ENCODE data around the gene VHLL.
"Not testable (repeated sequence)": the region's sequence is repeated elsewhere in the genome, so short reads cannot be mapped to it uniquely, and the experiment has no call there.

VHLL gene

GRCh38 chr1:156298852-156299357 lies at the start of gene VHLL:
Gene VHLL, minus strand, starts transcription at chr1:156299307. Its CDS starts 118 bp downstream, at chr1:156299189.
- no peak within 1 kb of the TSS for H3K9ac ChIP-seq (ENCODE audit: insufficient read length, low read depth)
- TF ChIP-seq SUZ12 (IDR thresholded peaks at IDR 0.05; ENCODE audit: extremely low read depth, insufficient read depth, insufficient read length) (no peak), YY1 (IDR thresholded peaks at IDR 0.05; ENCODE audit: insufficient read depth, insufficient read length) (no peak), ZNF274 (IDR thresholded peaks at IDR 0.05; ENCODE audit: low read depth, low read length) (no peak)
- no peaks in the 10 kb centered on the region for H3K4me1 ChIP-seq (ENCODE audit: insufficient read depth, insufficient read length)
- H3K36me3 ChIP-seq (ENCODE audit: insufficient read depth, insufficient read length, low read length), result peaks cover 16% of the 10 kb centered on the region
- H3K4me3 ChIP-seq (ENCODE audit: insufficient read length, low read depth), result no peak within 1 kb of the TSS
- DNase-seq (ENCODE audit: low read depth, low spot score), result no peak
- no peaks in the 10 kb centered on the region for H3K27me3 ChIP-seq (ENCODE audit: insufficient read depth, insufficient read length)
- H3K9me3 ChIP-seq (ENCODE audit: insufficient read depth, low read length), result no peaks in the 10 kb centered on the region

GRCh38 chr1:156347331-156347730 lies 48.2 kb upstream of the VHLL start:
- Histone ChIP-seq H3K4me3 (ENCODE audit: insufficient read length, low read depth) (no peak overlapping the region), H3K9me3 (ENCODE audit: insufficient read depth, low read length) (no peaks in the 10 kb centered on the region), H3K36me3 (ENCODE audit: insufficient read depth, insufficient read length, low read length) (no peaks in the 10 kb centered on the region), H3K4me1 (ENCODE audit: insufficient read depth, insufficient read length) (no peaks in the 10 kb centered on the region), H3K27me3 (ENCODE audit: insufficient read depth, insufficient read length) (no peaks in the 10 kb centered on the region), H3K9ac (ENCODE audit: insufficient read length, low read depth) (no peak overlapping the region)
- no peak for DNase-seq (ENCODE audit: low read depth, low spot score)
- TF ChIP-seq SUZ12 (IDR thresholded peaks at IDR 0.05; ENCODE audit: extremely low read depth, insufficient read depth, insufficient read length), result no peak
- no peak for TF ChIP-seq YY1 (IDR thresholded peaks at IDR 0.05; ENCODE audit: insufficient read depth, insufficient read length)
- no peak for TF ChIP-seq ZNF274 (IDR thresholded peaks at IDR 0.05; ENCODE audit: low read depth, low read length)

DNA sequence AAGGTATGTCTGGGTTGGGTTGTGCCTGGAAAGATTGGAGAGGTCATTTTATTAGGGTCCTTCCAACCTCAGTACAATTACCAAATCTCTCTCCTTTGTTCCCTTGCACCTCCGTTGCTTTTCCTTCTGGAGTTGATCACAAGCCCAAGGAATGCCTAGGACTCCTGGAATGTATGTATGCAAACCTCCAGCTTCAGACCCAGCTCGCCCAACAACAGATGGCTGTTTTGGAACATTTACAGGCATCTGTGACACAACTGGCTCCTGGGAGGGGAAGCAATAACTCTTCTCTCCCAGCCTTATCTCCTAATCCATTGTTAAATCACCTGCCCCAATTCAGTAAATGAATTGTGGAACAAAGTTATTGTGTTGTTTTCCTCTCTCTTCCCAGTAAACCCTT lies 47.5 kb upstream of the VHLL start:
- peak; percentile 44 for DNase-seq (ENCODE audit: low read depth, low spot score)

DNA sequence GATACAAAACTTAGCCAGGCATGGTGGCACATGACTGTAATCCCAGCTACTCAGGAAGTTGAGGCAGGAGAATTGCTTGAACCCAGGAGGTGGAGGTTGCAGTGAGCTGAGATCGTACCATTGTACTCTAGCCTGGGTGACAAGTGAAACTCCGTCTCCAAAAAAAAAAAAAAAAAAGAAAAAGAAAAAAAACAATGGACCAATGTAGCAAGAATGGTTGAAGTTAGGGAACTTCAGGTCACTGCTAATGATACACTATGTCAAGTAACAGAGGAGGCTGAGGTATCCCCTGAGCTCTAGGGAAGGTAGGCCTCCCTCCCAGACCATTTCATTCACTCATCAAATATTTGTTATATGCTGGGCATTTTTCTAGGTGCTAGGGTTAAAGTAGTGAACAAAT lies 46.9 kb upstream of the VHLL start:
- not testable (repeated sequence) for H3K36me3 ChIP-seq (ENCODE audit: insufficient read depth, insufficient read length, low read length); DNase-seq (ENCODE audit: low read depth, low spot score); H3K9ac ChIP-seq (ENCODE audit: insufficient read length, low read depth); H3K27me3 ChIP-seq (ENCODE audit: insufficient read depth, insufficient read length); H3K9me3 ChIP-seq (ENCODE audit: insufficient read depth, low read length); H3K4me1 ChIP-seq (ENCODE audit: insufficient read depth, insufficient read length); H3K4me3 ChIP-seq (ENCODE audit: insufficient read length, low read depth)

More for the DNA sequence above, 47.5 kb upstream of the VHLL start:
- Histone ChIP-seq H3K27me3 (ENCODE audit: insufficient read depth, insufficient read length) (no peaks in the 10 kb centered on the region), H3K4me1 (ENCODE audit: insufficient read depth, insufficient read length) (no peaks in the 10 kb centered on the region), H3K9ac (ENCODE audit: insufficient read length, low read depth) (no peak overlapping the region), H3K36me3 (ENCODE audit: insufficient read depth, insufficient read length, low read length) (no peaks in the 10 kb centered on the region), H3K9me3 (ENCODE audit: insufficient read depth, low read length) (no peaks in the 10 kb centered on the region), H3K4me3 (ENCODE audit: insufficient read length, low read depth) (no peak overlapping the region)
- no peak for TF ChIP-seq ZNF274 (IDR thresholded peaks at IDR 0.05; ENCODE audit: low read depth, low read length)
- no peak for TF ChIP-seq SUZ12 (IDR thresholded peaks at IDR 0.05; ENCODE audit: extremely low read depth, insufficient read depth, insufficient read length)
- TF ChIP-seq YY1 (IDR thresholded peaks at IDR 0.05; ENCODE audit: insufficient read depth, insufficient read length), result no peak

- Histone ChIP-seq H3K27me3 (ENCODE audit: insufficient read depth, insufficient read length) (no peaks in the 10 kb centered on the region), H3K9me3 (ENCODE audit: insufficient read depth, low read length) (no peaks in the 10 kb centered on the region), H3K4me3 (ENCODE audit: insufficient read length, low read depth) (no peak overlapping the region), H3K4me1 (ENCODE audit: insufficient read depth, insufficient read length) (no peaks in the 10 kb centered on the region), H3K36me3 (ENCODE audit: insufficient read depth, insufficient read length, low read length) (no peaks in the 10 kb centered on the region), H3K9ac (ENCODE audit: insufficient read length, low read depth) (no peak overlapping the region)
- TF ChIP-seq SUZ12 (IDR thresholded peaks at IDR 0.05; ENCODE audit: extremely low read depth, insufficient read depth, insufficient read length) (no peak), ZNF274 (IDR thresholded peaks at IDR 0.05; ENCODE audit: low read depth, low read length) (no peak), YY1 (IDR thresholded peaks at IDR 0.05; ENCODE audit: insufficient read depth, insufficient read length) (no peak)
- no peak for DNase-seq (ENCODE audit: low read depth, low spot score)
Measured at GRCh38 chr1:156344409-156344808, 45.3 kb upstream of the VHLL start.

DNA sequence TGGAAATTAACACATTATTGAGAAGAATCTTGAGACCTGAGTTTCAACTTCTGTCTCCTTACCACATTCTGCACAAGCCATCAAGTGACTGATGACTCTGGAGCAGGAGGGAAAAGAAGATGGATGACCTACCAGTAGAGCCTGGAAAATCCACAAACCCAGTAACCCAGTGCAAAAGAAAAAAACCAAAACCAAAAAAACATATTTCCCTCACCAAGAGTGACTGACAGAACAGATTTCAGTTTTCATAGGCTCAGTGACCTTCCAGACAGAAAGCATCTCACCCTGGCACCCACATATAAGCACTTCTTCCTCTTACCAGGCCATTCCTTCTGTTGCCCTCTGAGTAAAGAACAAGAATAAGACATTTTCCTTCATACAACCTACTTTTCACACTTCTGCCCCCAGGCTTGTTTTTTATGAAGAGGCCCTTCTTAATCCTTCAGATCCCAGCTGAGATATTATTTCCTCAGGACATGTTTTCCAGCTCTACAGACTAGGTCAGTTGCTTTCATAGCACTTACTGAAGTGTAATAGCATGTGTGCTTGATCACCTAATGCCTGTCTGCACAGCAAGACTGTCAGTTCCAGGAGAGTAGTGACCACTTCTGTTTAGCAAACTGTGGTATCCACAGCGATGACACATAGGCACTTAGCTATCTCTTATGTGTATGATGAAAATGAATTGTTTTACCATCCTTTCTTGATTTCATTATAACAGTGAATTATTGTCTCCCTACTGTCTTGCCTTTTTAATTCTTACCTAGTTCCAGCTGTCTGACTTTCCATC lies 43.3 kb upstream of the VHLL start:
- no peak overlapping the region for H3K9ac ChIP-seq (ENCODE audit: insufficient read length, low read depth)

DNA sequence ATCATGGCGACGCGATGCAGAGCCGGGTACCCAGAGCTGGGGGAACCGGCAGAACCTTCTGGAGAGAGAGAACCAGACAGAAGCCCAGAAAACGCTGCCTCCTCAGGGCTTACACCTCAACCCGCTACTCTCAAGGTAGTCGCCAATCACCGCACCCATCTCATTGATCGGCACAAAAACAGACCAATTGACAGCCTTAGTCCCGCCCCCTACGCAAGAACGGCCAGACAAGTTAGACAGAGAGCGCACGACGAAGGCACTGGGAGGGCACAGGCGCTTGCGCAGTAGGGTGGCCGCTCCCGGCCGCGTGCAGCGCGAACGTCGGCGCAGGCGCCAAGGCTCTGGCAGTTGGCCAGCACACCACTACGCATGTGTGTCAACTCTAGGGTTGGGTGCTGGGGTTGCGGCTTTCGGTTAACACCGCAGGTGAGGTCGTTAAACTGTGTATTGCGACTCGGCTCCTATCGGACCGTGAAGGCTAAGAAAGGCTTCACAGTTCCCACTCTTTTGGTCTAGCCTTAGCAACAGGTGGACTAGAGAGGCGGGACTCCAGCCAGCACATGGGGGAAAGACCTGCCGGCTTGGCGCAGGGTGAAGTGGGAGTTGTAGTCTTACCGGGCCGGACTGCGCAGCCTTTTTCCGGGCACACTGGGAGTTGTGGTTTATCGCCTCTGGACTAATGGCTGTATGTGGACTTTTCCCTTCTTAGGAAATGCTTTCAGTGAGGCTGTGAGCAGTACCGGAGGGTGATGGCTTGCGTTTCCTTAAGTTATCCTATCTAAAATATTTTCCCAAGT lies 39.3 kb upstream of the VHLL start, which contains the start of the genes CCT3 and TSACC:
TSS of gene CCT3 (minus strand) at position 113 of the 797 bp plus-strand sequence. CDS start at position 5, 108 bp downstream.
TSS of gene TSACC (plus strand) at position 347 of the 797 bp plus-strand sequence. CDS start 1,232 bp downstream, outside the sequence.
- Histone ChIP-seq H3K4me3 (ENCODE audit: insufficient read length, low read depth) (peak within 1 kb of the TSS; percentile 92), H3K27me3 (ENCODE audit: insufficient read depth, insufficient read length) (no peaks in the 10 kb centered on the region), H3K36me3 (ENCODE audit: insufficient read depth, insufficient read length, low read length) (peaks cover 41% of the 10 kb centered on the region), H3K9ac (ENCODE audit: insufficient read length, low read depth) (peak within 1 kb of the TSS; percentile 99), H3K4me1 (ENCODE audit: insufficient read depth, insufficient read length) (no peaks in the 10 kb centered on the region), H3K9me3 (ENCODE audit: insufficient read depth, low read length) (no peaks in the 10 kb centered on the region)
- peak; percentile 100 for DNase-seq (ENCODE audit: low read depth, low spot score)
- peak; percentile 55 for TF ChIP-seq YY1 (IDR thresholded peaks at IDR 0.05; ENCODE audit: insufficient read depth, insufficient read length)
- TF ChIP-seq ZNF274 (IDR thresholded peaks at IDR 0.05; ENCODE audit: low read depth, low read length), result no peak

More for the DNA sequence above, 43.3 kb upstream of the VHLL start:
- Histone ChIP-seq H3K4me3 (ENCODE audit: insufficient read length, low read depth) (no peak overlapping the region), H3K9me3 (ENCODE audit: insufficient read depth, low read length) (no peaks in the 10 kb centered on the region), H3K36me3 (ENCODE audit: insufficient read depth, insufficient read length, low read length) (peaks cover 1% of the 10 kb centered on the region), H3K4me1 (ENCODE audit: insufficient read depth, insufficient read length) (no peaks in the 10 kb centered on the region), H3K27me3 (ENCODE audit: insufficient read depth, insufficient read length) (no peaks in the 10 kb centered on the region)
- TF ChIP-seq YY1 (IDR thresholded peaks at IDR 0.05; ENCODE audit: insufficient read depth, insufficient read length) (no peak), ZNF274 (IDR thresholded peaks at IDR 0.05; ENCODE audit: low read depth, low read length) (no peak), SUZ12 (IDR thresholded peaks at IDR 0.05; ENCODE audit: extremely low read depth, insufficient read depth, insufficient read length) (no peak)
- no peak for DNase-seq (ENCODE audit: low read depth, low spot score)
